ENCODE measurements around the gene MAPK1.
"Not testable (repeated sequence)": the region's sequence is repeated elsewhere in the genome, so short reads cannot be mapped to it uniquely, and the experiment has no call there.

The MAPK1 gene

GRCh38 chr22:21745948-21746347, 121.5 kb downstream of the MAPK1 start:
- DNase-seq: no peak

GRCh38 chr22:21744917-21745316, 122.5 kb downstream of the MAPK1 start:
- not testable (repeated sequence) for DNase-seq

- no peak for DNase-seq
Measured at GRCh38 chr22:21741790-21742189, 125.7 kb downstream of the MAPK1 start.

- DNase-seq: no peak
Measured at GRCh38 chr22:21741059-21741458, 126.4 kb downstream of the MAPK1 start.

- no peak for DNase-seq
Measured at GRCh38 chr22:21739828-21740377, 127.5 kb downstream of the MAPK1 start.

GRCh38 chr22:21738966-21739365, 128.5 kb downstream of the MAPK1 start:
- DNase-seq: no peak

- no peak for DNase-seq
Measured at GRCh38 chr22:21738081-21738480, 129.4 kb downstream of the MAPK1 start.

- no peak for DNase-seq
Measured at GRCh38 chr22:21736948-21737347, 130.5 kb downstream of the MAPK1 start.

GRCh38 chr22:21736084-21736642, 131.3 kb downstream of the MAPK1 start:
- no peak for DNase-seq

GRCh38 chr22:21735200-21736083, 132.0 kb downstream of the MAPK1 start, which contains the start of gene YPEL1:
YPEL1 (minus strand) TSS chr22:21735794; CDS start chr22:21710744, 25,050 bp downstream.
- peak; percentile 40 for DNase-seq

GRCh38 chr22:21734540-21735199, 132.8 kb downstream of the MAPK1 start:
- no peak for DNase-seq

GRCh38 chr22:21731503-21731902, 135.9 kb downstream of the MAPK1 start:
- DNase-seq: no peak

- DNase-seq: no peak
Measured at GRCh38 chr22:21730535-21731308, 136.7 kb downstream of the MAPK1 start.

- DNase-seq: not testable (repeated sequence)
Measured at GRCh38 chr22:21729184-21729583, 138.3 kb downstream of the MAPK1 start.

- DNase-seq: no peak
Measured at GRCh38 chr22:21728270-21728669, 139.2 kb downstream of the MAPK1 start.

- no peak for DNase-seq
Measured at GRCh38 chr22:21727768-21728167, 139.7 kb downstream of the MAPK1 start.

GRCh38 chr22:21727159-21727558, 140.3 kb downstream of the MAPK1 start:
- DNase-seq: no peak

- no peak for DNase-seq
Measured at GRCh38 chr22:21726650-21727049, 140.8 kb downstream of the MAPK1 start.

GRCh38 chr22:21725956-21726649, 141.3 kb downstream of the MAPK1 start:
- no peak for DNase-seq

GRCh38 chr22:21724496-21724895, 142.9 kb downstream of the MAPK1 start:
- DNase-seq: not testable (repeated sequence)

- DNase-seq: not testable (repeated sequence)
Measured at GRCh38 chr22:21721195-21721852, 146.1 kb downstream of the MAPK1 start.

Measured in NCI-H2029 treated with DMSO at 0.1 percent for 48 hours (cell line).